GM21367 (cell line): ENCODE results near the gene ZNF33B.
"Not testable (repeated sequence)": the region's sequence is repeated elsewhere in the genome, so short reads cannot be mapped to it uniquely, and the experiment has no call there.

Source experiments
- ATAC-seq: cut with Tn5 transposase; IDR thresholded peaks from one replicate; pipeline ENCODE4 v1.9.1; 2021; ENCODE audit not compliant: unreplicated experiment

ZNF33B gene

GRCh38 chr10:42618424-42618823, 19.9 kb downstream of the ZNF33B start:
- ATAC-seq, result no peak

GRCh38 chr10:42615419-42615818, 23.0 kb downstream of the ZNF33B start:
- ATAC-seq, result no peak

GRCh38 chr10:42609872-42610271, 28.5 kb downstream of the ZNF33B start:
- ATAC-seq, result no peak

GRCh38 chr10:42598249-42598873, 40.0 kb downstream of the ZNF33B start:
- ATAC-seq, result no peak

- ATAC-seq, result no peak
Observed at GRCh38 chr10:42596196-42596595, 42.2 kb downstream of the ZNF33B start.

- no peak for ATAC-seq
Observed at GRCh38 chr10:42594246-42594650, 44.1 kb downstream of the ZNF33B start.

GRCh38 chr10:42593284-42593683, 45.1 kb downstream of the ZNF33B start:
- no peak for ATAC-seq

- no peak for ATAC-seq
Observed at GRCh38 chr10:42583828-42584227, 54.5 kb downstream of the ZNF33B start.

GRCh38 chr10:42578019-42578418, 60.4 kb downstream of the ZNF33B start:
- ATAC-seq, result no peak

GRCh38 chr10:42576338-42576737, 62.0 kb downstream of the ZNF33B start:
- no peak for ATAC-seq

- no peak for ATAC-seq
Observed at GRCh38 chr10:42574336-42574735, 64.0 kb downstream of the ZNF33B start.

GRCh38 chr10:42556931-42557330, 81.4 kb downstream of the ZNF33B start:
- no peak for ATAC-seq

GRCh38 chr10:42553576-42553975, 84.8 kb downstream of the ZNF33B start:
- ATAC-seq, result not testable (repeated sequence)

- peak; percentile 23 for ATAC-seq
Observed at GRCh38 chr10:42553064-42553407, 85.3 kb downstream of the ZNF33B start.

GRCh38 chr10:42552188-42553063, 85.9 kb downstream of the ZNF33B start:
- peak; percentile 96 for ATAC-seq

- no peak for ATAC-seq
Observed at GRCh38 chr10:42551582-42552187, 86.7 kb downstream of the ZNF33B start.

- no peak for ATAC-seq
Observed at GRCh38 chr10:42549851-42550250, 88.5 kb downstream of the ZNF33B start.

- no peak for ATAC-seq
Observed at GRCh38 chr10:42548254-42548653, 90.1 kb downstream of the ZNF33B start.

- no peak for ATAC-seq
Observed at GRCh38 chr10:42544945-42545344, 93.4 kb downstream of the ZNF33B start.

GRCh38 chr10:42543840-42544372, 94.5 kb downstream of the ZNF33B start:
- ATAC-seq, result no peak
